Lower lobe of right lung (tissue), 2 donors: ENCODE measurements around the gene NWD2. TPM values are rescaled to one million over a fixed set of nuclear protein-coding genes. Genes with fewer than 3 reads are reported as not detected.

ENCODE experiments used
- ATAC-seq, 2 donors: fragments of 200-7000 bp; cut with Tn5 transposase; one replicate each; pipeline ENCODE4 v1.9.1; 2020 to 2022; ENCODE audit warnings: mild to moderate bottlenecking in 2 of 2, moderate library complexity in 2 of 2
- DNase-seq: peaks from one replicate; pipeline ENCODE4 v3.0.0-alpha.2; 2020
- H3K27ac ChIP-seq: fragments of 200-600 bp; one replicate; pipeline ENCODE4 v1.8.0; 2022
- H3K27me3 ChIP-seq: fragments of 200-600 bp; one replicate; pipeline ENCODE4 v1.8.0; 2022; ENCODE audit warnings: low read depth
- H3K36me3 ChIP-seq: fragments of 200-600 bp; one replicate; pipeline ENCODE4 v1.8.0; 2022; ENCODE audit warnings: mild to moderate bottlenecking
- H3K4me1 ChIP-seq: fragments of 200-600 bp; one replicate; pipeline ENCODE4 v1.8.0; 2022
- H3K4me3 ChIP-seq: fragments of 200-600 bp; one replicate; pipeline ENCODE4 v1.8.0; 2022; ENCODE audit warnings: mild to moderate bottlenecking
- H3K9me3 ChIP-seq: fragments of 200-600 bp; one replicate; pipeline ENCODE4 v1.8.0; 2022
- CTCF ChIP-seq: fragments of 200-600 bp; IDR thresholded peaks from one replicate; pipeline ENCODE4 v1.8.0; 2022; ENCODE audit warnings: antibody characterized with exemption, mild to moderate bottlenecking
- intact Hi-C: fragments of 100-400 bp; cut with DNase I; formaldehyde crosslinking; loops from one replicate; pipeline ENCODE4 v1.11.0; 2022
- total RNA-seq: library from RNA; stranded (reverse); fragmentation: NEBNext Ultra II Directional; extraction: Animal tissue kit (Norgen Biotek cat#: 25700); gene quantifications from one replicate; pipeline ENCODE4 v1.2.1, GENCODE V29; 2021
- donor health status: DM: no; HTN: yes; CAD: no; lungs with severe emphysema.

The NWD2 gene
- total RNA-seq, 1 donor from 2014 or later = not detected

GRCh38 chr4:37258221-37258620 lies 13.7 kb downstream of the NWD2 start:
- H3K4me3 ChIP-seq = no peak overlapping the region
- H3K27me3 ChIP-seq = no peaks in the 10 kb centered on the region
- no peaks in the 10 kb centered on the region for H3K4me1 ChIP-seq
- no peak for TF ChIP-seq CTCF
- intact Hi-C loops = no loop called here
- ATAC-seq = no peak
- no peaks in the 10 kb centered on the region for H3K9me3 ChIP-seq
- DNase-seq = no peak
- H3K27ac ChIP-seq = no peak overlapping the region
- no peaks in the 10 kb centered on the region for H3K36me3 ChIP-seq

- H3K9me3 ChIP-seq = no peaks in the 10 kb centered on the region
- intact Hi-C loops = no loop called here
- DNase-seq (no peak), ATAC-seq (no peak)
- H3K27me3 ChIP-seq = no peaks in the 10 kb centered on the region
- no peak for TF ChIP-seq CTCF
- H3K4me1 ChIP-seq = no peaks in the 10 kb centered on the region
- no peak overlapping the region for H3K27ac ChIP-seq
- H3K36me3 ChIP-seq = no peaks in the 10 kb centered on the region
- H3K4me3 ChIP-seq = no peak overlapping the region
Measured at GRCh38 chr4:37268319-37268718, 23.8 kb downstream of the NWD2 start.

GRCh38 chr4:37279121-37279520 lies 34.6 kb downstream of the NWD2 start:
- Histone ChIP-seq H3K4me1 (no peaks in the 10 kb centered on the region), H3K27me3 (no peaks in the 10 kb centered on the region), H3K4me3 (no peak overlapping the region), H3K27ac (no peak overlapping the region), H3K36me3 (no peaks in the 10 kb centered on the region), H3K9me3 (no peaks in the 10 kb centered on the region)
- intact Hi-C loops = no loop called here
- ATAC-seq (no peak), DNase-seq (no peak)
- no peak for TF ChIP-seq CTCF

- H3K27ac ChIP-seq = no peak overlapping the region
- H3K4me3 ChIP-seq = no peak overlapping the region
- H3K4me1 ChIP-seq = no peaks in the 10 kb centered on the region
- TF ChIP-seq CTCF = no peak
- intact Hi-C loops = no loop called here
- H3K9me3 ChIP-seq = no peaks in the 10 kb centered on the region
- H3K36me3 ChIP-seq = no peaks in the 10 kb centered on the region
- DNase-seq = no peak
- no peak for ATAC-seq
- no peaks in the 10 kb centered on the region for H3K27me3 ChIP-seq
Measured at GRCh38 chr4:37279894-37280592, 35.5 kb downstream of the NWD2 start.

- no peak for TF ChIP-seq CTCF
- ATAC-seq (no peak), DNase-seq (no peak)
- Histone ChIP-seq H3K36me3 (no peaks in the 10 kb centered on the region), H3K9me3 (no peaks in the 10 kb centered on the region), H3K27ac (no peak overlapping the region), H3K27me3 (no peaks in the 10 kb centered on the region), H3K4me3 (no peak overlapping the region), H3K4me1 (no peaks in the 10 kb centered on the region)
- intact Hi-C loops = no loop called here
Measured at GRCh38 chr4:37299468-37299867, 54.9 kb downstream of the NWD2 start.
